ENCODE measurements around the gene ALS2.

The ALS2 gene

GRCh38 chr2:201712726-201713125, 68.0 kb downstream of the ALS2 start:
- no peak for ATAC-seq (replicated peaks; ENCODE audit: extremely low read depth, poor library complexity, severe bottlenecking)
- Mint-ChIP-seq H3K36me3 (ENCODE audit: insufficient read depth) (peaks cover 21% of the 10 kb centered on the region), H3K27me3 (no peaks in the 10 kb centered on the region), H3K9me3 (no peaks in the 10 kb centered on the region), H3K4me3 (no peak overlapping the region), H3K27ac (ENCODE audit: low read depth) (no peak overlapping the region), H3K4me1 (no peaks in the 10 kb centered on the region)
- DNase-seq (ENCODE audit: low spot score in 2 of 2) = no peak

- H3K9me3 Mint-ChIP-seq = no peaks in the 10 kb centered on the region
- no peak overlapping the region for H3K27ac Mint-ChIP-seq (ENCODE audit: low read depth)
- H3K4me1 Mint-ChIP-seq = no peaks in the 10 kb centered on the region
- H3K36me3 Mint-ChIP-seq (ENCODE audit: insufficient read depth) = peaks cover 25% of the 10 kb centered on the region
- ATAC-seq (replicated peaks; ENCODE audit: extremely low read depth, poor library complexity, severe bottlenecking) (no peak), DNase-seq (ENCODE audit: low spot score in 2 of 2) (no peak)
- no peak overlapping the region for H3K4me3 Mint-ChIP-seq
- no peaks in the 10 kb centered on the region for H3K27me3 Mint-ChIP-seq
Measured at GRCh38 chr2:201709747-201710146, 71.0 kb downstream of the ALS2 start.

- H3K27me3 Mint-ChIP-seq = no peaks in the 10 kb centered on the region
- no peak for DNase-seq (ENCODE audit: low spot score in 2 of 2)
Measured at GRCh38 chr2:201709049-201709448, 71.7 kb downstream of the ALS2 start.

GRCh38 chr2:201707753-201708152, 73.0 kb downstream of the ALS2 start:
- Mint-ChIP-seq H3K9me3 (no peaks in the 10 kb centered on the region), H3K27me3 (no peaks in the 10 kb centered on the region), H3K4me3 (no peak overlapping the region), H3K27ac (ENCODE audit: low read depth) (no peak overlapping the region), H3K4me1 (no peaks in the 10 kb centered on the region), H3K36me3 (ENCODE audit: insufficient read depth) (peaks cover 26% of the 10 kb centered on the region)
- DNase-seq (ENCODE audit: low spot score in 2 of 2) = no peak
- ATAC-seq (replicated peaks; ENCODE audit: extremely low read depth, poor library complexity, severe bottlenecking) = no peak

More at GRCh38 chr2:201709049-201709448, 71.7 kb downstream of the ALS2 start:
- H3K36me3 Mint-ChIP-seq (ENCODE audit: insufficient read depth) = peaks cover 24% of the 10 kb centered on the region
- no peak for ATAC-seq (replicated peaks; ENCODE audit: extremely low read depth, poor library complexity, severe bottlenecking)
- no peaks in the 10 kb centered on the region for H3K9me3 Mint-ChIP-seq
- H3K4me1 Mint-ChIP-seq = no peaks in the 10 kb centered on the region
- no peak overlapping the region for H3K27ac Mint-ChIP-seq (ENCODE audit: low read depth)
- no peak overlapping the region for H3K4me3 Mint-ChIP-seq

- H3K4me1 Mint-ChIP-seq = no peaks in the 10 kb centered on the region
- no peaks in the 10 kb centered on the region for H3K27me3 Mint-ChIP-seq
- no peaks in the 10 kb centered on the region for H3K9me3 Mint-ChIP-seq
- ATAC-seq (replicated peaks; ENCODE audit: extremely low read depth, poor library complexity, severe bottlenecking) (no peak), DNase-seq (ENCODE audit: low spot score in 2 of 2) (no peak)
- peaks cover 25% of the 10 kb centered on the region for H3K36me3 Mint-ChIP-seq (ENCODE audit: insufficient read depth)
- H3K4me3 Mint-ChIP-seq = no peak overlapping the region
- H3K27ac Mint-ChIP-seq (ENCODE audit: low read depth) = no peak overlapping the region
Measured at GRCh38 chr2:201707142-201707541, 73.6 kb downstream of the ALS2 start.

GRCh38 chr2:201704536-201704935, 76.2 kb downstream of the ALS2 start:
- Mint-ChIP-seq H3K27ac (ENCODE audit: low read depth) (no peak overlapping the region), H3K4me3 (no peak overlapping the region), H3K4me1 (no peaks in the 10 kb centered on the region), H3K9me3 (no peaks in the 10 kb centered on the region), H3K27me3 (no peaks in the 10 kb centered on the region), H3K36me3 (ENCODE audit: insufficient read depth) (peaks cover 24% of the 10 kb centered on the region)
- DNase-seq (ENCODE audit: low spot score in 2 of 2) (no peak), ATAC-seq (replicated peaks; ENCODE audit: extremely low read depth, poor library complexity, severe bottlenecking) (no peak)

- no peak for DNase-seq (ENCODE audit: low spot score in 2 of 2)
- Mint-ChIP-seq H3K9me3 (no peaks in the 10 kb centered on the region), H3K27ac (ENCODE audit: low read depth) (no peak overlapping the region), H3K36me3 (ENCODE audit: insufficient read depth) (peaks cover 13% of the 10 kb centered on the region), H3K4me1 (no peaks in the 10 kb centered on the region), H3K4me3 (no peak overlapping the region), H3K27me3 (no peaks in the 10 kb centered on the region)
- ATAC-seq (replicated peaks; ENCODE audit: extremely low read depth, poor library complexity, severe bottlenecking) = no peak
Measured at GRCh38 chr2:201701646-201702045, 79.1 kb downstream of the ALS2 start.

GRCh38 chr2:201699416-201699815, 81.3 kb downstream of the ALS2 start:
- Mint-ChIP-seq H3K4me3 (no peak overlapping the region), H3K27ac (ENCODE audit: low read depth) (no peak overlapping the region), H3K36me3 (ENCODE audit: insufficient read depth) (peaks cover 10% of the 10 kb centered on the region), H3K27me3 (no peaks in the 10 kb centered on the region), H3K9me3 (no peaks in the 10 kb centered on the region), H3K4me1 (no peaks in the 10 kb centered on the region)
- no peak for DNase-seq (ENCODE audit: low spot score in 2 of 2)
- no peak for ATAC-seq (replicated peaks; ENCODE audit: extremely low read depth, poor library complexity, severe bottlenecking)

GRCh38 chr2:201698588-201699226, 82.0 kb downstream of the ALS2 start, which contains the start of gene MPP4:
Gene MPP4 (minus strand): TSS chr2:201698644. CDS start chr2:201693954, 4,690 bp downstream.
- Mint-ChIP-seq H3K4me3 (no peak within 1 kb of the TSS), H3K27me3 (no peaks in the 10 kb centered on the region), H3K9me3 (no peaks in the 10 kb centered on the region), H3K36me3 (ENCODE audit: insufficient read depth) (peaks cover 6% of the 10 kb centered on the region), H3K4me1 (no peaks in the 10 kb centered on the region), H3K27ac (ENCODE audit: low read depth) (no peak within 1 kb of the TSS)
- ATAC-seq (replicated peaks; ENCODE audit: extremely low read depth, poor library complexity, severe bottlenecking) = no peak
- no peak for DNase-seq (ENCODE audit: low spot score in 2 of 2)

GRCh38 chr2:201697899-201698298, 82.8 kb downstream of the ALS2 start:
- H3K27me3 Mint-ChIP-seq = no peaks in the 10 kb centered on the region
- H3K4me3 Mint-ChIP-seq = no peak overlapping the region
- H3K27ac Mint-ChIP-seq (ENCODE audit: low read depth) = no peak overlapping the region
- H3K4me1 Mint-ChIP-seq = no peaks in the 10 kb centered on the region
- DNase-seq (ENCODE audit: low spot score in 2 of 2) (no peak), ATAC-seq (replicated peaks; ENCODE audit: extremely low read depth, poor library complexity, severe bottlenecking) (no peak)
- no peaks in the 10 kb centered on the region for H3K9me3 Mint-ChIP-seq
- H3K36me3 Mint-ChIP-seq (ENCODE audit: insufficient read depth) = peaks cover 4% of the 10 kb centered on the region

GRCh38 chr2:201696151-201696659, 84.5 kb downstream of the ALS2 start:
- no peak for ATAC-seq (replicated peaks; ENCODE audit: extremely low read depth, poor library complexity, severe bottlenecking)
- Mint-ChIP-seq H3K4me3 (no peak overlapping the region), H3K4me1 (no peaks in the 10 kb centered on the region)

GRCh38 chr2:201685156-201685555, 95.6 kb downstream of the ALS2 start:
- DNase-seq (ENCODE audit: low spot score in 2 of 2) = no peak

More at GRCh38 chr2:201696151-201696659, 84.5 kb downstream of the ALS2 start:
- H3K27me3 Mint-ChIP-seq = no peaks in the 10 kb centered on the region
- no peaks in the 10 kb centered on the region for H3K36me3 Mint-ChIP-seq (ENCODE audit: insufficient read depth)
- no peak overlapping the region for H3K27ac Mint-ChIP-seq (ENCODE audit: low read depth)
- H3K9me3 Mint-ChIP-seq = no peaks in the 10 kb centered on the region
- DNase-seq (ENCODE audit: low spot score in 2 of 2) = no peak

GRCh38 chr2:201680743-201681142, 100.0 kb downstream of the ALS2 start:
- Mint-ChIP-seq H3K36me3 (ENCODE audit: insufficient read depth) (no peaks in the 10 kb centered on the region), H3K27me3 (peaks cover 27% of the 10 kb centered on the region), H3K9me3 (no peaks in the 10 kb centered on the region), H3K4me1 (no peaks in the 10 kb centered on the region), H3K4me3 (no peak overlapping the region), H3K27ac (ENCODE audit: low read depth) (no peak overlapping the region)
- no peak for DNase-seq (ENCODE audit: low spot score in 2 of 2)
- ATAC-seq (replicated peaks; ENCODE audit: extremely low read depth, poor library complexity, severe bottlenecking) = no peak

More at GRCh38 chr2:201685156-201685555, 95.6 kb downstream of the ALS2 start:
- Mint-ChIP-seq H3K36me3 (ENCODE audit: insufficient read depth) (no peaks in the 10 kb centered on the region), H3K4me3 (no peak overlapping the region), H3K9me3 (no peaks in the 10 kb centered on the region), H3K27ac (ENCODE audit: low read depth) (no peak overlapping the region), H3K4me1 (no peaks in the 10 kb centered on the region), H3K27me3 (peaks cover 35% of the 10 kb centered on the region)
- ATAC-seq (replicated peaks; ENCODE audit: extremely low read depth, poor library complexity, severe bottlenecking) = no peak

All from central memory CD8-positive, alpha-beta T cell (primary cell).